GM23248 (cell line): ENCODE data around the gene TSPAN1. TPM values are rescaled to one million over a fixed set of nuclear protein-coding genes. Genes with fewer than 3 reads are reported as not detected.
"Not testable (repeated sequence)": the region's sequence is repeated elsewhere in the genome, so short reads cannot be mapped to it uniquely, and the experiment has no call there.

Experiments
- DNase-seq: peaks from one replicate; pipeline ENCODE4 v3.0.0-alpha.2; 2015
- H2AFZ ChIP-seq: fragments of 200-600 bp; sonication (generic); 2 replicates; pipeline ENCODE4 v1.6.1; 2016; ENCODE audit warnings: antibody characterized with exemption
- H3F3A ChIP-seq: fragments of 200-600 bp; sonication (generic); 2 replicates; pipeline ENCODE4 v1.6.1; 2016; ENCODE audit warnings: mild to moderate bottlenecking, antibody characterized with exemption, mixed run types; ENCODE audit not compliant: insufficient read depth
- H3K27ac ChIP-seq: fragments of 200-600 bp; sonication (generic); 2 replicates; pipeline ENCODE4 v1.5.1; 2016; ENCODE audit warnings: mild to moderate bottlenecking
- H3K27me3 ChIP-seq: fragments of 200-600 bp; sonication (generic); replicated peaks from 2 replicates; pipeline ENCODE4 v1.6.1; 2016; ENCODE audit warnings: mild to moderate bottlenecking; ENCODE audit not compliant: insufficient read depth
- H3K36me3 ChIP-seq: fragments of 200-600 bp; sonication (generic); 2 replicates; pipeline ENCODE4 v1.6.1; 2016; ENCODE audit warnings: low read depth, mild to moderate bottlenecking
- H3K4me1 ChIP-seq: fragments of 200-600 bp; sonication (generic); 2 replicates; pipeline ENCODE4 v1.6.1; 2016; ENCODE audit warnings: mild to moderate bottlenecking; ENCODE audit not compliant: insufficient read depth
- H3K4me2 ChIP-seq: fragments of 200-600 bp; sonication (generic); one replicate; pipeline ENCODE4 v1.6.1; 2016; ENCODE audit warnings: mild to moderate bottlenecking; ENCODE audit not compliant: unreplicated experiment
- H3K4me3 ChIP-seq: fragments of 200-600 bp; sonication (generic); 2 replicates; pipeline ENCODE4 v1.5.1; 2016; ENCODE audit warnings: mild to moderate bottlenecking
- H3K79me2 ChIP-seq: fragments of 200-600 bp; sonication (generic); 2 replicates; pipeline ENCODE4 v1.6.1; 2016; ENCODE audit warnings: mild to moderate bottlenecking; ENCODE audit not compliant: insufficient read depth
- H3K9ac ChIP-seq: fragments of 200-600 bp; sonication (generic); 2 replicates; pipeline ENCODE4 v1.6.1; 2016; ENCODE audit warnings: mild to moderate bottlenecking
- H3K9me2 ChIP-seq: fragments of 200-600 bp; sonication (generic); 2 replicates; pipeline ENCODE4 v1.6.1; 2016; ENCODE audit warnings: mixed run types, mild to moderate bottlenecking, moderate library complexity; ENCODE audit not compliant: insufficient read depth
- H3K9me3 ChIP-seq: fragments of 200-600 bp; sonication (generic); one replicate; pipeline ENCODE4 v1.6.1; 2017; ENCODE audit warnings: low read depth
- H4K20me1 ChIP-seq: fragments of 200-600 bp; sonication (generic); 2 replicates; pipeline ENCODE4 v1.6.0; 2016; ENCODE audit not compliant: insufficient read depth
- EZH2 ChIP-seq: fragments of 200-600 bp; sonication (generic); IDR thresholded peaks from 2 replicates; pipeline ENCODE4 v1.6.1; 2018; ENCODE audit warnings: antibody characterized with exemption, mild to moderate bottlenecking; ENCODE audit not compliant: insufficient read depth, poor library complexity, severe bottlenecking
- EZH2phosphoT487 ChIP-seq: fragments of 200-600 bp; sonication (generic); IDR thresholded peaks from 2 replicates; pipeline ENCODE4 v1.6.1; 2018; ENCODE audit warnings: antibody characterized with exemption, moderate library complexity, mild to moderate bottlenecking, low read depth; ENCODE audit not compliant: insufficient read depth
- WGBS, 2 experiments: methylation state at CpG; one replicate each; pipeline ENCODE4 v1.1.6; 2015 to 2017; ENCODE audit warnings: low lambda C conversion rate in 2 of 2, low coverage in 1 of 2; ENCODE audit errors: missing lambda C conversion rate in 2 of 2; 5-methylcytosine and 5-hydroxymethylcytosine counted together
- in situ Hi-C: fragments of 300-500 bp; cut with MboI; formaldehyde crosslinking; loops from 2 replicates; pipeline ENCODE4 v1.15.0; 2020
- polyA plus RNA-seq: library from polyadenylated mRNA; unstranded; fragments of >200 nt; fragmentation: Nextera tagmentation; extraction: Ambion mirVana; gene quantifications from 2 replicates; pipeline ENCODE4 v1.2.1, GENCODE V29; 2016
- small RNA-seq: library from RNA; depleted of rRNA; stranded (forward); fragments of <200 nt; gene quantifications from one replicate; pipeline ENCODE3, GENCODE V24; 2014; ENCODE audit warnings: low read depth, low replicate concordance
- total RNA-seq: library from RNA; depleted of rRNA; stranded (reverse); fragments of >200 nt; shearing (Covaris generic); gene quantifications from 2 replicates; pipeline ENCODE4 v1.2.3, GENCODE V29; 2014; rRNA removed

TSPAN1 gene
- total and polyA plus RNA-seq, 2 experiments from 2014 or later = 0.70 TPM; not detected in 1

GRCh38 chr1:46221749-46222148, 46.9 kb downstream of the TSPAN1 start:
- Histone ChIP-seq H3K9me3 (no peaks in the 10 kb centered on the region), H3K9me2 (no peaks in the 10 kb centered on the region), H3K36me3 (no peaks in the 10 kb centered on the region), H3K4me3 (no peak overlapping the region), H3K4me2 (no peak overlapping the region), H3K27ac (no peak overlapping the region), H3K4me1 (peaks cover 4% of the 10 kb centered on the region; the same call in 1 of the 2 replicates), H2AFZ (no peak overlapping the region), H3K27me3 (no peaks in the 10 kb centered on the region), H3K79me2 (no peaks in the 10 kb centered on the region), H3K9ac (no peak overlapping the region), H4K20me1 (no peaks in the 10 kb centered on the region), H3F3A (no peaks in the 10 kb centered on the region)
- no peak for DNase-seq
- WGBS, 2 experiments = 70 to 75% methylated on average over 4 of the region's 4 CpGs
- in situ Hi-C loops = no loop called here
- TF ChIP-seq EZH2phosphoT487 = no peak
- no peak for TF ChIP-seq EZH2

- H3F3A ChIP-seq, H3K4me3 ChIP-seq, H3K9me2 ChIP-seq, DNase-seq, H3K36me3 ChIP-seq, H3K4me1 ChIP-seq, H3K4me2 ChIP-seq, H3K27ac ChIP-seq, H3K27me3 ChIP-seq, H3K79me2 ChIP-seq, H4K20me1 ChIP-seq, H3K9me3 ChIP-seq, in situ Hi-C loops, H2AFZ ChIP-seq, H3K9ac ChIP-seq: not testable (repeated sequence)
- 77 to 80% methylated on average over 11 of the region's 11 CpGs for WGBS, 2 experiments
Measured at GRCh38 chr1:46223055-46223454, 48.2 kb downstream of the TSPAN1 start.

- Histone ChIP-seq H3K27ac (no peak overlapping the region), H2AFZ (peak overlapping the region; percentile 71), H3K36me3 (no peaks in the 10 kb centered on the region), H3K27me3 (no peaks in the 10 kb centered on the region), H3K9me3 (no peaks in the 10 kb centered on the region), H3K4me1 (peaks cover 4% of the 10 kb centered on the region; the same call in 1 of the 2 replicates), H3K9me2 (no peaks in the 10 kb centered on the region), H4K20me1 (no peaks in the 10 kb centered on the region), H3F3A (no peaks in the 10 kb centered on the region), H3K79me2 (no peaks in the 10 kb centered on the region), H3K9ac (no peak overlapping the region), H3K4me2 (no peak overlapping the region), H3K4me3 (no peak overlapping the region)
- 7 to 13% methylated on average over 6 of the region's 6 CpGs for WGBS, 2 experiments
- TF ChIP-seq EZH2 = no peak
- TF ChIP-seq EZH2phosphoT487 = no peak
- DNase-seq = peak; percentile 92
- in situ Hi-C loops = no loop called here
Measured at GRCh38 chr1:46223472-46223943, 48.6 kb downstream of the TSPAN1 start.

- no peak overlapping the region for H3K9ac ChIP-seq
- H3K4me1 ChIP-seq = peaks cover 4% of the 10 kb centered on the region; the same call in 1 of the 2 replicates
- H3K36me3 ChIP-seq = no peaks in the 10 kb centered on the region
- H3K9me2 ChIP-seq = no peaks in the 10 kb centered on the region
- WGBS, 2 experiments = 92 to 99% methylated on average over 4 of the region's 4 CpGs
- no peaks in the 10 kb centered on the region for H4K20me1 ChIP-seq
- no peak overlapping the region for H3K4me2 ChIP-seq
- in situ Hi-C loops = no loop called here
- TF ChIP-seq EZH2 = no peak
- TF ChIP-seq EZH2phosphoT487 = no peak
- no peak overlapping the region for H2AFZ ChIP-seq
- no peak overlapping the region for H3K4me3 ChIP-seq
- H3K79me2 ChIP-seq = no peaks in the 10 kb centered on the region
- no peak for DNase-seq
- H3K9me3 ChIP-seq = no peaks in the 10 kb centered on the region
- H3F3A ChIP-seq = no peaks in the 10 kb centered on the region
- no peak overlapping the region for H3K27ac ChIP-seq
- no peaks in the 10 kb centered on the region for H3K27me3 ChIP-seq
Measured at GRCh38 chr1:46224966-46225365, 50.1 kb downstream of the TSPAN1 start.

- 97 to 100% methylated on average over 3 of the region's 3 CpGs for WGBS, 2 experiments
Measured at GRCh38 chr1:46231231-46231630, 56.3 kb downstream of the TSPAN1 start.

More at GRCh38 chr1:46231231-46231630, 56.3 kb downstream of the TSPAN1 start:
- DNase-seq, in situ Hi-C loops, H3K36me3 ChIP-seq, H3K9me2 ChIP-seq, H4K20me1 ChIP-seq, H3K9me3 ChIP-seq, H3F3A ChIP-seq, H3K27me3 ChIP-seq, H3K9ac ChIP-seq, H3K79me2 ChIP-seq, H3K27ac ChIP-seq, H2AFZ ChIP-seq, H3K4me3 ChIP-seq, H3K4me2 ChIP-seq, H3K4me1 ChIP-seq: not testable (repeated sequence)

Small RNA genes lying within 50 kb of the gene (small RNA-seq; reads per million reads assigned to genes)
- gene AL672043.1 = not detected

Other genes starting within 250 kb of the TSPAN1 start
- gene PIK3R3, start 42.5 kb upstream of the TSPAN1 start, total RNA-seq = 0.76 and 1.9 TPM in 2 replicates
- gene PIK3R3, start 42.5 kb upstream of the TSPAN1 start, polyA plus RNA-seq = 1.3 and 1.6 TPM in 2 replicates
- not detected in 2 replicates for gene P3R3URF, start 1.4 kb downstream of the TSPAN1 start, total RNA-seq
- not detected in 2 replicates for gene P3R3URF, start 1.4 kb downstream of the TSPAN1 start, polyA plus RNA-seq
- gene POMGNT1, start 23.3 kb downstream of the TSPAN1 start, total RNA-seq = 79.1 and 98.6 TPM in 2 replicates
- 57.6 and 58.9 TPM in 2 replicates for gene POMGNT1, start 23.3 kb downstream of the TSPAN1 start, polyA plus RNA-seq
- gene LURAP1, start 28.2 kb downstream of the TSPAN1 start, total RNA-seq = 2.8 and 3.3 TPM in 2 replicates
- gene LURAP1, start 28.2 kb downstream of the TSPAN1 start, polyA plus RNA-seq = 1.9 and 2.4 TPM in 2 replicates
- gene RAD54L, start 72.7 kb downstream of the TSPAN1 start, total RNA-seq = 1.9 and 3.0 TPM in 2 replicates
- 4.4 and 4.9 TPM in 2 replicates for gene RAD54L, start 72.7 kb downstream of the TSPAN1 start, polyA plus RNA-seq
- gene LRRC41, start 128.5 kb downstream of the TSPAN1 start, total RNA-seq = 131 and 133 TPM in 2 replicates
- gene LRRC41, start 128.5 kb downstream of the TSPAN1 start, polyA plus RNA-seq = 103 and 108 TPM in 2 replicates
- gene UQCRH, start 128.6 kb downstream of the TSPAN1 start, total RNA-seq = 334 and 337 TPM in 2 replicates
- 237 and 238 TPM in 2 replicates for gene UQCRH, start 128.6 kb downstream of the TSPAN1 start, polyA plus RNA-seq
- 11.7 and 12.5 TPM in 2 replicates for gene NSUN4, start 165.7 kb downstream of the TSPAN1 start, total RNA-seq
- gene NSUN4, start 165.7 kb downstream of the TSPAN1 start, polyA plus RNA-seq = 11.4 and 14.9 TPM in 2 replicates
- gene FAAH, start 219.2 kb downstream of the TSPAN1 start, total RNA-seq = 0.38 and 0.97 TPM in 2 replicates
- 0.74 and 0.98 TPM in 2 replicates for gene FAAH, start 219.2 kb downstream of the TSPAN1 start, polyA plus RNA-seq